ENCODE data around the gene ATP2B3. TPM values are rescaled to one million over a fixed set of nuclear protein-coding genes. Genes with fewer than 3 reads are reported as not detected.

The ATP2B3 gene
- total RNA-seq, 4 donors from 2014 or later, result not detected

DNA sequence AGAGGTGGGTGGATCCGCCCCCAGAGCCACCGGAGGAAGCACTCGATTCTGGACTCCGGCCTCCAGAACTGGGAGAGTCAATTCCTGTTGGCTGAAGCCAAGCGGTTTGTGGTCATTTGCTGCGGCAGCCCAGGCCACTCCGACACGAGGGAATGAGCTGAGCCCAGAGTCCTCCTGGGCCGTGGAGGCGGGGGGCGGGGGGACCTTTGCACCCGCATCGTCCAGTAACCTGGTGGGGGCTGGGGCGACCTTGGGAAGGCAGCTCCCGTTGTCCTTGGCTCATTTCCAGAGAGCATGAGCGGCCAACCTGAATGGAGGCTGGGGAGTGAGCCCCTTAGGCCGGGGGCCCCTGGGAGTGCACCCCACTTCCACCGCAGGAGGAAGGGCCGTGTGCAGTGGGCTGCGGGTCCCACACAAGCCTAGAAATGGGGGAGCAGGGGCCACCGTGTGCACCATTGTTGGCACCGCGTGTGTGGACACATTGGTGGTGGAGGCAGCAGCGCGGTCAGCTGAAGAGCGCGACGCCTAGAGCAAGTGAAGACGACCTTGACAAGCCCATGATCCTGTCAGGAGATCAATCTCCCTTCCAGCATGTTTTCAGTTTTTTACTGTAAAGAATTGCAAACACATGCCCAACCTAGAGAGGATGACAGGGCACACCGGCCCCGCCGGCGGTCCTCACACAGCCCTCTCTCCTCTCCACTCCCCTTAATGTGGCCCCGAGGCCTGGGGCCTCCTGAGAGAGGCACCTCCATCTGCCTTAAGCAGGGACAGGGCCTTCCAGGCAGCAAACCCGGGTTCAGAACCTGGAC is 109.6 kb downstream of the ATP2B3 start:
- DNase-seq (ENCODE audit: low spot score), result no peak
- ATAC-seq (ENCODE audit: low FRiP score), result no peak
- TF ChIP-seq, protein P1, sequence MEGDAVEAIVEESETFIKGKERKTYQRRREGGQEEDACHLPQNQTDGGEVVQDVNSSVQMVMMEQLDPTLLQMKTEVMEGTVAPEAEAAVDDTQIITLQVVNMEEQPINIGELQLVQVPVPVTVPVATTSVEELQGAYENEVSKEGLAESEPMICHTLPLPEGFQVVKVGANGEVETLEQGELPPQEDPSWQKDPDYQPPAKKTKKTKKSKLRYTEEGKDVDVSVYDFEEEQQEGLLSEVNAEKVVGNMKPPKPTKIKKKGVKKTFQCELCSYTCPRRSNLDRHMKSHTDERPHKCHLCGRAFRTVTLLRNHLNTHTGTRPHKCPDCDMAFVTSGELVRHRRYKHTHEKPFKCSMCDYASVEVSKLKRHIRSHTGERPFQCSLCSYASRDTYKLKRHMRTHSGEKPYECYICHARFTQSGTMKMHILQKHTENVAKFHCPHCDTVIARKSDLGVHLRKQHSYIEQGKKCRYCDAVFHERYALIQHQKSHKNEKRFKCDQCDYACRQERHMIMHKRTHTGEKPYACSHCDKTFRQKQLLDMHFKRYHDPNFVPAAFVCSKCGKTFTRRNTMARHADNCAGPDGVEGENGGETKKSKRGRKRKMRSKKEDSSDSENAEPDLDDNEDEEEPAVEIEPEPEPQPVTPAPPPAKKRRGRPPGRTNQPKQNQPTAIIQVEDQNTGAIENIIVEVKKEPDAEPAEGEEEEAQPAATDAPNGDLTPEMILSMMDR (IDR thresholded peaks at IDR 0.05), result no peak

DNA sequence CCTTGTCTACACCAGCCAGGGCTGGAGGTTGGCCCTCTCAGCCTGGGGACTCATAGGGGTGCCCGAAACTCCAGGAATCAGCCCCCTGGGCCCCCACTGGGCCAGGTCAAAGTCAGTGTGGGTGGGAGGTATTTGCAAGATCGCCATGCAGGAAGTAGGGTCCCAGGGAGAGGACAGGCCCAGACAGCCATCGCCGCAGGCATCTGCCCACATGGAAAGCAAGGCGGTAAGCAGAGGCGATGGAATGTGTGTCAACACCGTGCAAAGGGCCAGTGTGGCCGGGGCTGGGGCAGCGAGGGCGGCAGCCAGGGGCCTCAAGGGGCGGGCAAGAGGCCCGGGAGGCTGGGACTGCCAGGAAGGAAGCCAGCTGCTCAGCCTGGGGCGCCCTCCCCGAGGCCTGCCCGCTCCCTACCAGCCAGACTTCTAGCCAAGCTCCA is 110.3 kb downstream of the ATP2B3 start:
- DNase-seq (ENCODE audit: low spot score) (no peak), ATAC-seq (ENCODE audit: low FRiP score) (no peak)
- TF ChIP-seq, protein P1 (IDR thresholded peaks at IDR 0.05), result no peak

DNA sequence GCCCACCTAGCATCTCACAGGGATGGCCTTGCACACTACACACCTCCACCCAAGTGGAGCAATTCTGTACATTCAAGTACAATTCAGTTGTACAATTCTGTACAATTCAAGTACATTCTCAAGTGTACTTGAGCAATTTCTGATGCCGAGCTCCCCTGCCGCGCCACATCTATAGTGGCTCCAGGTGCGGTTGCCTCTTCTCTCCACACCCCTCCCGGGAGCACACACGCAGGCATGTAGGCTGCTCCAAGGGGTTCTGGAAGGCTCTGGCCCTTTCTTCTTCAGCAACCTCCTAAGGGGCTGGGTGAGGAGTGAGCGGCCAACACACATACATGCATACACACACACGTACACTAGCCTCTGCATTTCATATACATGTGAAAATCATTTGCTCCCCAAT is 110.7 kb downstream of the ATP2B3 start:
- TF ChIP-seq, protein P1 (IDR thresholded peaks at IDR 0.05), result no peak
- DNase-seq (ENCODE audit: low spot score) (no peak), ATAC-seq (ENCODE audit: low FRiP score) (no peak)

DNA sequence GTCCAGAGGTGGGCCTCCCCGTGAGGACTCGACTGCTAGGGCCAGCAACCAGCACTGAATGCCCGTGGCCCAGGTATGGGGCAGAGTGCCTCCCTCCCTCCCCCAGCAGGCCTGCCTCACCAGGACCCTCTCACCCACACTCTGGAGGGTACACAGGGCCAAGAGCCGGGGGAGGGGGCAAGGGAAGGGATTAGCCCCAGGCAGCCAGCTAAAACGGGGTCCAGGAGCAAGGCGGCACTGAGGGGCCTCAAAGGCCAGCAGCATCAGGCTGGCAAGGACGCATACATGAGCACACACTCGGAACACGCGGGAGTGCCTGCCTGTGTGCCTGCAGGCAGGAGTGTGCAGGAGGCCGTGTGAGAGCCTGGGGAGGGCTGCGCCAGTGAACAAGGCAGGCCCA is 111.2 kb downstream of the ATP2B3 start:
- no peak for DNase-seq (ENCODE audit: low spot score)

DNA sequence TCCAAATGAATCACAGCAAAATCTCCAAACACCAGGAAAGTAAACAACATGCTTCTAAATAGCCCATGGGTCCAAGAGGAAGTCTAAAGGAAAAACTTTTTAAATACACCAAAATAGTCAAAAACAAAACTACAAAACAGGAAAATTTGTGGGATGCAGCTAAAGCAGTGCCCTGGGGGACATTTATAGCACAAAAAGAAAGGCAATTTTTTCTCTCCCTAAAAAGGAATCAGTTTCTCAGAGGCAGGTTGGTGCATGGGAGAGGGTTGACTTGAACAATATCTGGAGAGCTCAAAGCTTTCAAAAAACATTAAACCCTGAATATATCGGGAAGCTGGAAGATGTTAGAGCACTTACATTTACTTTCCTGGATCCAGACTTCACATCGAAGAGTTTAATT is 113.9 kb downstream of the ATP2B3 start:
- DNase-seq (ENCODE audit: low spot score) (no peak), ATAC-seq (ENCODE audit: low FRiP score) (no peak)
- TF ChIP-seq, protein P1 (IDR thresholded peaks at IDR 0.05), result no peak

More for the DNA sequence above, 111.2 kb downstream of the ATP2B3 start:
- ATAC-seq (ENCODE audit: low FRiP score), result no peak
- TF ChIP-seq, protein P1 (IDR thresholded peaks at IDR 0.05), result no peak

DNA sequence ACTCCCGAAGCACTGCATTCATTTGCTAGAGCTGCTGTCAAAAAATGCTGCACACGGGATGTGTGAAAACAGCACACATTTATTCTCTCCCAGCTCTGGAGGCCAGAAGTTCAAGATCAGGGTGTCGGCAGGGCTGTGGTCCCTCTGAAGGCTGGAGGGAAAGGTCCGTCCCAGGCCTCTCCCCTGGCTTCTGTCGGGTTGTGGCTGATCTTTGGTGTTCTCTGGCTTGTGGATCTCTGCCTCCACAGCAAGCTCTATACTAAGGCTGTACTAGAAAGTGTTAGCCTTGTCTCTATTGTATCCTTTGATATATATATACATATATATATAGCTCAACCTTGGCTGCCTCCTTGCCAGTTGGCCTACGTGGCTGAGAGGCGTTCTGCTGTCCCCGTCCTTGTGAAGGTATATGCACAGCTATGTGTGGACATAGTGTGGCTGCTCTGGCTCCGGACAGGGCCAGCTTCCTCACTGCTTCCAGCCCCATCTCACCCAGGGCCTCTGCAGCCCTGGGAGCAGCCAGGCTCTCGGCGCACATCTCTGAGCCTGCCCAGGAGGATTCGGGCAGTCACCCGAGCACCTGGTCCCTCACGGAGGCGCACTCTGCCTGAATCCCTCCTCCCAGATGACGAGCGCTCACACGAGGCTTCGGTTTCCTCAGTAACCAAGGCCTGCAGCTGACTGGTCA is 114.6 kb downstream of the ATP2B3 start:
- ATAC-seq (ENCODE audit: low FRiP score) (no peak), DNase-seq (ENCODE audit: low spot score) (no peak)
- TF ChIP-seq, protein P1 (IDR thresholded peaks at IDR 0.05), result no peak

Other genes with a start within 250 kb of the ATP2B3 start
- gene PNMA6F, start 195.9 kb upstream of the ATP2B3 start, total RNA-seq, result not detected
- gene ZNF275, start 183.5 kb upstream of the ATP2B3 start, total RNA-seq, result 10 to 100 TPM; 14.6 to 45.4 (median 19.5) TPM
- under 1 TPM in 1 of 4 donors, not detected in 3; 0.32 TPM for gene PNMA6E, start 116.3 kb upstream of the ATP2B3 start, total RNA-seq
- gene ZFP92, start 106.2 kb upstream of the ATP2B3 start, total RNA-seq, result 1 to 10 TPM; 1.4 to 7.6 (median 4.2) TPM
- 1 to 10 TPM in 3 of 4 donors, under 1 TPM in 1; 0.69 to 4.2 (median 1.2) TPM for gene TREX2, start 71.6 kb upstream of the ATP2B3 start, total RNA-seq
- gene HAUS7, start 47.1 kb upstream of the ATP2B3 start, total RNA-seq, result 10 to 100 TPM; 14.9 to 35.0 (median 23.9) TPM
- 10 to 100 TPM; 14.9 to 40.2 (median 18.6) TPM for gene BGN, start 22.7 kb upstream of the ATP2B3 start, total RNA-seq
- 10 to 100 TPM; 26.0 to 42.6 (median 31.0) TPM for gene CCNQ, start 81.5 kb downstream of the ATP2B3 start, total RNA-seq
- 1 to 10 TPM in 1 of 4 donors, under 1 TPM in 1, not detected in 2; 0.48 to 2.3 TPM for gene DUSP9, start 129.6 kb downstream of the ATP2B3 start, total RNA-seq
- under 1 TPM in 2 of 4 donors, not detected in 2; 0.46 to 0.60 TPM for gene PNCK, start 156.2 kb downstream of the ATP2B3 start, total RNA-seq
- 10 to 100 TPM; 13.5 to 32.4 (median 26.3) TPM for gene SLC6A8, start 170.3 kb downstream of the ATP2B3 start, total RNA-seq
- gene BCAP31, start 206.7 kb downstream of the ATP2B3 start, total RNA-seq, result 100 to 1,000 TPM; 119 to 421 (median 240) TPM
- gene ABCD1, start 207.2 kb downstream of the ATP2B3 start, total RNA-seq, result 10 to 100 TPM; 17.5 to 38.9 (median 23.4) TPM
- gene PLXNB3, start 246.6 kb downstream of the ATP2B3 start, total RNA-seq, result 10 to 100 TPM in 2 of 4 donors, 1 to 10 TPM in 2; 3.2 to 13.2 (median 10.2) TPM